ENCODE results near the gene TGFBR2.

Gene TGFBR2

DNA sequence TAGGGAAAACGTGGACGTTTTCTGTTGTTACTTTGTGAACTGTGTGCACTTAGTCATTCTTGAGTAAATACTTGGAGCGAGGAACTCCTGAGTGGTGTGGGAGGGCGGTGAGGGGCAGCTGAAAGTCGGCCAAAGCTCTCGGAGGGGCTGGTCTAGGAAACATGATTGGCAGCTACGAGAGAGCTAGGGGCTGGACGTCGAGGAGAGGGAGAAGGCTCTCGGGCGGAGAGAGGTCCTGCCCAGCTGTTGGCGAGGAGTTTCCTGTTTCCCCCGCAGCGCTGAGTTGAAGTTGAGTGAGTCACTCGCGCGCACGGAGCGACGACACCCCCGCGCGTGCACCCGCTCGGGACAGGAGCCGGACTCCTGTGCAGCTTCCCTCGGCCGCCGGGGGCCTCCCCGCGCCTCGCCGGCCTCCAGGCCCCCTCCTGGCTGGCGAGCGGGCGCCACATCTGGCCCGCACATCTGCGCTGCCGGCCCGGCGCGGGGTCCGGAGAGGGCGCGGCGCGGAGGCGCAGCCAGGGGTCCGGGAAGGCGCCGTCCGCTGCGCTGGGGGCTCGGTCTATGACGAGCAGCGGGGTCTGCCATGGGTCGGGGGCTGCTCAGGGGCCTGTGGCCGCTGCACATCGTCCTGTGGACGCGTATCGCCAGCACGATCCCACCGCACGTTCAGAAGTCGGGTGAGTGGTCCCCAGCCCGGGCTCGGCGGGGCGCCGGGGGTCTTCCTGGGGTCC is at the start of gene TGFBR2:
TGFBR2 (plus strand) TSS at position 301 of the 731 bp plus-strand sequence; CDS start at position 584, 283 bp downstream.
- peak within 1 kb of the TSS; percentile 15; the same call in 1 of the 2 replicates for H3K27ac ChIP-seq
- TF ChIP-seq, protein P1, sequence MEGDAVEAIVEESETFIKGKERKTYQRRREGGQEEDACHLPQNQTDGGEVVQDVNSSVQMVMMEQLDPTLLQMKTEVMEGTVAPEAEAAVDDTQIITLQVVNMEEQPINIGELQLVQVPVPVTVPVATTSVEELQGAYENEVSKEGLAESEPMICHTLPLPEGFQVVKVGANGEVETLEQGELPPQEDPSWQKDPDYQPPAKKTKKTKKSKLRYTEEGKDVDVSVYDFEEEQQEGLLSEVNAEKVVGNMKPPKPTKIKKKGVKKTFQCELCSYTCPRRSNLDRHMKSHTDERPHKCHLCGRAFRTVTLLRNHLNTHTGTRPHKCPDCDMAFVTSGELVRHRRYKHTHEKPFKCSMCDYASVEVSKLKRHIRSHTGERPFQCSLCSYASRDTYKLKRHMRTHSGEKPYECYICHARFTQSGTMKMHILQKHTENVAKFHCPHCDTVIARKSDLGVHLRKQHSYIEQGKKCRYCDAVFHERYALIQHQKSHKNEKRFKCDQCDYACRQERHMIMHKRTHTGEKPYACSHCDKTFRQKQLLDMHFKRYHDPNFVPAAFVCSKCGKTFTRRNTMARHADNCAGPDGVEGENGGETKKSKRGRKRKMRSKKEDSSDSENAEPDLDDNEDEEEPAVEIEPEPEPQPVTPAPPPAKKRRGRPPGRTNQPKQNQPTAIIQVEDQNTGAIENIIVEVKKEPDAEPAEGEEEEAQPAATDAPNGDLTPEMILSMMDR (conservative IDR thresholded peaks at IDR 0.05): peak; percentile 23; the same call in 1 of the 2 replicates

DNA sequence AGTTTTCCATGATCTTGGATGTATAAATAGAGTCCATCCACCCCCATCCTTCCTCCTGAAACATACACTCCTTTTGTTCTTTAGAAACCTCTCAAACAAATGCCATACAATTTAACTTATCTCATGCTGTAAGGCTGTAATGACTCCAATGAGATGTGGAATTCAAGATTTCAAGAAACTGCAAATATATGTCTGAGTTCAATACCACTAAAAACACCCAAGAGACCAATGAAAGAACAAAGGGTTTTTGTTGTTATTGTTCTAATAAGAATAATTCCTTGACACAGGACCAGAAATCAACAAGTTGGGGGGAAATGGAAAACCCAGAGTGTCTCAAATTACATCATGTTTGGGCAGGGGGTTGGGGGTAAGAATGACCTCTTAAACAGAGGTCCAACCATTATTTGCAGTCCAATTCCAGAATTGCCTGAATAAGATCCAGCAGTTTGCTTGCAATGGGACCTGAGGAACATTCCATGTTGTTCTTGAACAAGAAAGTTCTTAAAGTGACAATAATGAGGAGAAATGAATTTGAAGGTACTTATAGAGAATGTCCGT is 48.6 kb upstream of the TGFBR2 start:
- H3K27ac ChIP-seq: no peak overlapping the region
- TF ChIP-seq, protein P1 (conservative IDR thresholded peaks at IDR 0.05): no peak

DNA sequence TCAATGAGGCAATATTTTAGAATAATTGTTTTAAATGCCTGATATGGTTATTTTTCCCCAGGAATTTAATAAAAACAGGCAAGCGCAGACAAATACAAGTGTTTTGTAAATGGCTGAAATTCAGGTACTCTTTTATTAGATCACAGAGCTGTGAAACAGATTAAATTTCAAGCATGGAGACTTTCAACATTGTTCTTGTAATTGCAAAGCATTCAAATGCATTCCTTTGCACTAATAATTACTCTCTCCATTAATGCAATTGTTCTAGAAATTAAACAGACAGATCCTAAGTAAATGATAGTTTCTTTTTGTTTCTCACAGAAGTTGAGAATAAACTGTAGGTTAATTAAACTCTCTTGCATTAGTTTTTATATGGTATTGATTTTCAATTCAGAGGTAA is 42.4 kb upstream of the TGFBR2 start:
- TF ChIP-seq, protein P1 (conservative IDR thresholded peaks at IDR 0.05): no peak
- no peak overlapping the region for H3K27ac ChIP-seq

DNA sequence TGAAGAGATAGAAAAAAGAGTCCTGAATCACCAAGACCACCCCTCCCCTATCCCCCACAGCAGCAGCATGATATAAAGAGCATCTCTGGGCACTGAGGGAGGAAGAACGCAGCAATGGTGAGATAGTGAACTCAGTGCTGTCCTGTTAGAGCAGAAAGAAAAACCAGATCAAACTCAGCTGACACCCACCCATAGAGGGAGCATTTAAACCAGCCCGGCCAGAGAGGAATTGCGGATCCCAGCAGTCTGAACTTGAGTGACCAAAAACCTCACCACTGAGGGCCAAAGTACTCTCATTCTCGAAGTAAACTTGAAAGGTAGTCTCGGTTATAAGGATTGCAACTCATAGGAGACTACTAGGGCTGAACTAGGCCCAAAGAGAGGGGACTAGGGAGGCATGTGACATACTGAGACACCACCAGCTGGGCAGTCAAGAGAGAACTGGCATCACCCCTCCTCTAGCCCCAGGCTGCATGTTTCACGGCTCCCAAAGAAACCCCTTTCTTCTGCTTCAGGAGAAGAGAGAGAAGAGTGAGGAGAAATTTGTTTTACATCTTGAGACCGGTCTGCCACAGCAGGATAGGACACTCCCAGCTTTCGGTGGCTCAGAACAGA is 39.2 kb upstream of the TGFBR2 start:
- H3K27ac ChIP-seq: no peak overlapping the region
- TF ChIP-seq, protein P1 (conservative IDR thresholded peaks at IDR 0.05): no peak

DNA sequence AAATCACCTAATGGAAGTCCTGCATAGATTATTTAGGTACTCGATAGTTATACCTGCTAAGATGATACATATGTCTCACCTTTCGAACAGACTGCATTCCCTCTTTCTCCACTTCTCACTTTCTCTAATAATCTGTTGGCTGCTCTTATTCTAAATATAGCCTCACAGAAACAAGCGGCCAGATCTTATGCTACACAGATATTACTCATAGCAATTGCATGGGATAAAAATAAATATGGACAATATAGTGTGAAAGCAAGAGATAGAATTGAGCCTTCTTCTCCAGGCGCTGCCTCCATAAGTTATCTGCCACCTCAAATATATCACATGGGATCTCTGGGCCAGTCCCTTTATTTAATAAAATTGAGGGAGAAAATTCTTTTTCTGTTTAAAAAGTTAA is 29.5 kb upstream of the TGFBR2 start:
- H3K27ac ChIP-seq: no peak overlapping the region
- TF ChIP-seq, protein P1 (conservative IDR thresholded peaks at IDR 0.05): no peak

DNA sequence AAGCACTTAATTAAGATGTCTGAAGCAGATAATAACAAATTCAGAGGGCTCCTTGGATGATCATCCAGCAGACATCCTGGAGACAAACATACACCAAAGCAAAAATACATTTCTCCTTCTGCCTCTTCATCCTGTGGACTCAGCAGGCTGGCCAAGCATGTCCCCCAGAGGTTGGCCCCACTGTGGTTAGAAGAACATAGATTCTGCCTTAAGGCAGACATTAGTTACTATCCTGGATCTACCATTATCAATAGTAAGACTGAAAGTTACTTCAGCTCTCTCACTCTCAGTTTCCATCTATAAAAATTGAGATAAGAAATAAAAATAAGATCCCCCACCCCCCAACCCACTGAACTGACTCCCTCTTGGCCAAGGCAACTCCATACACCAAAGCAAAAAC is 28.6 kb upstream of the TGFBR2 start:
- no peak overlapping the region for H3K27ac ChIP-seq
- TF ChIP-seq, protein P1 (conservative IDR thresholded peaks at IDR 0.05): no peak

DNA sequence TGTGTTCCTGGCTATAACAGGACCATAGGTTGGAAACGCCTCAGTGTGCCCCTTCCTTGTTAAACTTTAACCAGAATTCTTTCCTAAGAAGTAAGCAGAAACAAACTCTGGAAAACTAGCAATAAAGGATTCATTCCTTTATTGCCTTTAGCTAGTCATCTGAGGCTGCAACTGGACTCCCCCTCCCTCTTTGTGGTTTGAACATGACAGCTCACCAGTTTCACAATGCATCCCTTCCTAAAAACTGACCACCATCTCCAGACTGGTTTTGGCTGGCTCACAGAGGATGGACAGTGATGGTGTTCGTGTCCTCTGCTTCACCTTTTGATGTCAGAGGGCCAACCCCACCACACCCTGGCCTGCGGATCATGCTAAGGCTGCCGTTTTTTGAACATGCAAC is 27.9 kb upstream of the TGFBR2 start:
- no peak overlapping the region for H3K27ac ChIP-seq
- TF ChIP-seq, protein P1 (conservative IDR thresholded peaks at IDR 0.05): no peak
